Progenitor cell of endocrine pancreas (in vitro differentiated cells): Measurements from ENCODE around the gene STON1. TPM values are rescaled to one million over a fixed set of nuclear protein-coding genes. Genes with fewer than 3 reads are reported as not detected.

Source experiments
- DNase-seq: peaks from one replicate; pipeline ENCODE4 v3.0.0; 2021; ENCODE audit warnings: low spot score; ENCODE audit not compliant: unreplicated experiment
- H3K27ac Mint-ChIP-seq: 2 replicates; pipeline ENCODE4 v1.8.0; 2021; ENCODE audit warnings: mild to moderate bottlenecking, moderate library complexity, mixed read lengths
- H3K27me3 Mint-ChIP-seq: 2 replicates; pipeline ENCODE4 v1.8.0; 2021; ENCODE audit warnings: mixed read lengths
- H3K36me3 Mint-ChIP-seq: 2 replicates; pipeline ENCODE4 v1.8.0; 2022; ENCODE audit warnings: mixed read lengths; ENCODE audit not compliant: insufficient read depth
- H3K4me1 Mint-ChIP-seq: 2 replicates; pipeline ENCODE4 v1.8.0; 2021; ENCODE audit warnings: low read depth, mixed read lengths
- H3K4me3 Mint-ChIP-seq: 2 replicates; pipeline ENCODE4 v1.8.0; 2021; ENCODE audit warnings: low read depth, mild to moderate bottlenecking, moderate library complexity, mixed read lengths
- H3K9me3 Mint-ChIP-seq: 2 replicates; pipeline ENCODE4 v1.8.0; 2021; ENCODE audit warnings: low read depth, mixed read lengths
- total RNA-seq: library from RNA; stranded (reverse); gene quantifications from 2 replicates; pipeline ENCODE4 v1.2.1, GENCODE V29; 2021
- TF ChIP-seq, protein P1 (sequence below): fragments of 200-600 bp; sonication (generic); IDR thresholded peaks from one replicate; pipeline ENCODE4 v1.5.0; 2021; ENCODE audit warnings: antibody characterized with exemption, mild to moderate bottlenecking; ENCODE audit not compliant: unreplicated experiment

Gene STON1
- total RNA-seq, 1 donor from 2014 or later, result 8.6 TPM

DNA sequence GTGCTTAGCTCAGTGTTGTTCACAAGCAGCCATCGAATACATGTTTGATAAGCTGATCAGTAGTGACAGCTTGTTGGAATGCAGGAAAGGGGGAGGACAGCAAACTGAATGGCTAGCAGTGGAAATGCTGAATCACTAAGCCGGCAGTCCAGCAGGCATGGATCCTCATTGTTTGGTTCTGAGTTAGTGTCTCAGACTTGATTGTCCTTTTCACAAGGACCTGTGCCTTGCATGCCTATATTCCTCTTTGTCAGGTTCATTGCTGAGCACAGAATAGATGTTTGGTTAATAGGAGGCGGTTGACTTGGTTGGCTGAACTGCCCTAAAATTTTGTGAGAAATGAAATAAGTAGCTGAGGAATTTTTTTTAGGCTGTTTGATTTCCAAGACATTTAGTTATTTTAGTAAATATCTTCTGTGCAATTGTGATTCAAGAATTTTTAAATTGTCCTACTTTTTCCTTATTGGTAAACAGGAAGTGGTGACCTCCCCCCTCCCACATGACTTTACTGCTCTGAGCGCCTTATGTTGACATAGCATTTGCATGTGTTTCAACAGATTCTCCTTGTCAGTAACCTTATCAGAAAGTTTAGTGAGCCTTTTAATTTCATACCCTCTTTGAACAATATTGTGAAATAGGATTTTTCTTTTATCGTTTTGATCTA lies 21.4 kb upstream of the STON1 start:
- peaks cover 16% of the 10 kb centered on the region for H3K4me1 Mint-ChIP-seq
- peak overlapping the region; percentile 95 for H3K27ac Mint-ChIP-seq
- H3K9me3 Mint-ChIP-seq, result no peaks in the 10 kb centered on the region
- no peaks in the 10 kb centered on the region for H3K27me3 Mint-ChIP-seq
- H3K36me3 Mint-ChIP-seq, result peaks cover 24% of the 10 kb centered on the region
- DNase-seq, result no peak
- H3K4me3 Mint-ChIP-seq, result no peak overlapping the region
- TF ChIP-seq, protein P1, sequence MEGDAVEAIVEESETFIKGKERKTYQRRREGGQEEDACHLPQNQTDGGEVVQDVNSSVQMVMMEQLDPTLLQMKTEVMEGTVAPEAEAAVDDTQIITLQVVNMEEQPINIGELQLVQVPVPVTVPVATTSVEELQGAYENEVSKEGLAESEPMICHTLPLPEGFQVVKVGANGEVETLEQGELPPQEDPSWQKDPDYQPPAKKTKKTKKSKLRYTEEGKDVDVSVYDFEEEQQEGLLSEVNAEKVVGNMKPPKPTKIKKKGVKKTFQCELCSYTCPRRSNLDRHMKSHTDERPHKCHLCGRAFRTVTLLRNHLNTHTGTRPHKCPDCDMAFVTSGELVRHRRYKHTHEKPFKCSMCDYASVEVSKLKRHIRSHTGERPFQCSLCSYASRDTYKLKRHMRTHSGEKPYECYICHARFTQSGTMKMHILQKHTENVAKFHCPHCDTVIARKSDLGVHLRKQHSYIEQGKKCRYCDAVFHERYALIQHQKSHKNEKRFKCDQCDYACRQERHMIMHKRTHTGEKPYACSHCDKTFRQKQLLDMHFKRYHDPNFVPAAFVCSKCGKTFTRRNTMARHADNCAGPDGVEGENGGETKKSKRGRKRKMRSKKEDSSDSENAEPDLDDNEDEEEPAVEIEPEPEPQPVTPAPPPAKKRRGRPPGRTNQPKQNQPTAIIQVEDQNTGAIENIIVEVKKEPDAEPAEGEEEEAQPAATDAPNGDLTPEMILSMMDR, result no peak

DNA sequence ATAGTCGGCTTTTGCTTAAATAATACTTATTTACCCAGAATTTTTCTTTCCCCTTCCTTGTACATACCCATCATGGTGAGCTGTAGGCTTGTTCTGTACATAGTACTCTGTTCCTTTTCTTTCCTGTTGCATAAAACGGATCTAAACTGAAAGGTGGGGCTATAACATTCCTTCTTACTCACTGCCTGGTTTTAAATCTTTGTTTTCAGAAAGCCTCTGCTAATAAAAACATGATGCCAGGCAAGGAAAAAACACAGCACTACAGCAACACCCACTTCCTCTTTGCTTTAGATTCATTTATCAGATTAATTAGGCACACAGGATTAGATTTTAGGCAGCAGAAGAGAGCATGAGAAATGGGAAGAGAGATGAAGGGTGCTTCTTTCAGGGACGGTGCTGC lies 19.6 kb upstream of the STON1 start:
- TF ChIP-seq, protein P1, result no peak
- H3K4me1 Mint-ChIP-seq, result peaks cover 16% of the 10 kb centered on the region
- peak overlapping the region; percentile 26 for H3K27ac Mint-ChIP-seq
- no peak overlapping the region for H3K4me3 Mint-ChIP-seq
- no peaks in the 10 kb centered on the region for H3K27me3 Mint-ChIP-seq
- H3K36me3 Mint-ChIP-seq, result peaks cover 26% of the 10 kb centered on the region
- no peaks in the 10 kb centered on the region for H3K9me3 Mint-ChIP-seq
- DNase-seq, result no peak

DNA sequence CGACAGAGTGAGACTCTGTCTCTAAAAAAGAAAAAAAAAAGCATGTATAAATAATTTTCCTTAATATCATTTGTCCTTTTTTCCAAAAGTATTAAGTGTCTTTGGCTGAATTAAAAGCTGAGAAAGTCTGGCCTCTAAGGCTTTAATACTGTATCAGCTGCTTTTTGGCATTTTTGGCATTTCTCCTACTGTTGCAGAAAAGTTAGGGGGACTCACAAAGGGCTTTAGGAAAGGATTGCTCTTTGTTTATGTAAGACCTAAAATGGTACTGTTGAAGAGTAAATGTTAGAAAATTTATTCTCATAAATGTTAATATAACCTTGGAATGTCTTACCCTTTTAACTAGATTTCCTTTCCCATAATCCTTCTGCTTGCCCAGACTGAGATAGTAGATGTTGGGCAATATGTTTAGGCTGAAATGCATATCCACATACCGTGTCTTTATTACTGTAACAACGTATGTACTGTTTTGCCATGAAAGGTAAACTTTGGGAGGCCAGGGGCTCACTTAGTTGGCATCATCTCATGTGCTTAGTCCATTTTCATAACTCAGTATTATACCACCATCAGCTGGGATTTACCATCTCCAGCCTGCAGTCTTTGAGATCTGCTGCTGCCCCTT lies 18.0 kb upstream of the STON1 start:
- Mint-ChIP-seq H3K27me3 (no peaks in the 10 kb centered on the region), H3K4me3 (no peak overlapping the region), H3K4me1 (peaks cover 16% of the 10 kb centered on the region), H3K9me3 (no peaks in the 10 kb centered on the region), H3K36me3 (peaks cover 27% of the 10 kb centered on the region), H3K27ac (no peak overlapping the region)
- DNase-seq, result no peak
- TF ChIP-seq, protein P1, result no peak

DNA sequence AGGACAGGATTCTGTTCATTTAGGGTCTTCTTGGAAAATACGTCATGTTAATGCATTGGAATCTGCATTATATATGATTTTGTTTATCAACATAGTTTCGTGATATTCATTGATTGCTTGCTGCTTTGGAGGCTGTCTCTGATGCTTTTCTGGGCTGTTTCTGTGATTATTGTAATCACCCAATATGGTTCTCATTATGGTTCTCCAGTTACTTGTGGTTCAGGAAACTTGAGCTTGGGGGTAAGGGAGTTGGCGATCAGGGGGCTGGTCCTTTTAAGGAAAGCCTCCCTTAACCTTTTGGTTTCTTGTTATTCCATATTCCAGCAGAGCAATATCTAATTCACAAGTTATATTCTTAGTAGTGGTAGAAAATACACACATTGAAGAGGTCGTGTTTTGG lies 17.4 kb upstream of the STON1 start:
- TF ChIP-seq, protein P1, result no peak
- Mint-ChIP-seq H3K36me3 (peaks cover 26% of the 10 kb centered on the region), H3K4me3 (no peak overlapping the region), H3K27ac (no peak overlapping the region), H3K27me3 (no peaks in the 10 kb centered on the region), H3K4me1 (peaks cover 16% of the 10 kb centered on the region), H3K9me3 (no peaks in the 10 kb centered on the region)
- no peak for DNase-seq

DNA sequence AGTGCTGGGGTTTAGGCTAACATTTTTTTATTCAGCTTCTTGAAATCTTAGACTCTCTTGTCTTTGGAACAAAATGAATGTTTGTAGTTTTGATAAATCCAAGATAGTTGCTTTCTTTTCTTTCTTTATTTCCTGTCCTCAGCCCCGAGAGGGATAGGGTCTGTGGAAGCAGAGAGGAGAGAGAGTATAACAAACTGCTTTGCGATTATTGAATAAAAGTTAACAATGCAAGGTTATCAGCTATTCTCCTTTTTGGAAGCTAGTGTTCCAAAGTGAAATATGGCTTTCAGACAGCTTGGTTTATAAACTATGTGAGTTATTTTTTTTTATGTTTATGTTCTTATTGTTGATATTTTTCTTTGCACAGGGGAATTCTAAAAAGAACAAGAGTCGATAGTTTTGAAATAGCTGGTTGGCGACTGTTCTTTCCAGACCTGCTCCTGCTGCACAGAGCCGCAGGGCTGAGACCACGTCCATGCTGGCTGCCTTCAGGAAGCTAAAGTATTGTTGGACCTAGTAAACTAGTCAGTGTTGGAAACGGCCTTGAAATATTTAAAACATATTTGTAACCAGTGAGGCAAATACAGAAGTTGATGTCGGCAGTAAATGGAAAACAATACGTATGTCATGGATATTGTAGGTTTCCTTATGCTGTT lies 15.5 kb upstream of the STON1 start:
- H3K27me3 Mint-ChIP-seq, result no peaks in the 10 kb centered on the region
- no peak overlapping the region for H3K4me3 Mint-ChIP-seq
- peaks cover 3% of the 10 kb centered on the region for H3K4me1 Mint-ChIP-seq
- TF ChIP-seq, protein P1, result no peak
- no peak for DNase-seq
- H3K36me3 Mint-ChIP-seq, result peaks cover 31% of the 10 kb centered on the region
- no peak overlapping the region for H3K27ac Mint-ChIP-seq
- no peaks in the 10 kb centered on the region for H3K9me3 Mint-ChIP-seq
